Osteocyte (in vitro differentiated cells): ENCODE results near the gene EIF1. TPM values are rescaled to one million over a fixed set of nuclear protein-coding genes. Genes with fewer than 3 reads are reported as not detected.

Source experiments
- DNase-seq: peaks from one replicate; pipeline ENCODE4 v3.0.0; 2021; ENCODE audit warnings: mixed read lengths; ENCODE audit not compliant: unreplicated experiment; ENCODE audit errors: extremely low spot score
- H3K27ac Mint-ChIP-seq: one replicate; pipeline ENCODE4 v1.8.0; 2021; ENCODE audit warnings: mild to moderate bottlenecking, mixed read lengths; ENCODE audit not compliant: unreplicated experiment
- H3K27me3 Mint-ChIP-seq: one replicate; pipeline ENCODE4 v1.8.0; 2021; ENCODE audit warnings: mixed read lengths; ENCODE audit not compliant: unreplicated experiment
- H3K36me3 Mint-ChIP-seq: one replicate; pipeline ENCODE4 v1.8.0; 2021; ENCODE audit warnings: mixed read lengths; ENCODE audit not compliant: unreplicated experiment
- H3K4me1 Mint-ChIP-seq: one replicate; pipeline ENCODE4 v1.8.0; 2021; ENCODE audit warnings: mixed read lengths; ENCODE audit not compliant: unreplicated experiment
- H3K4me3 Mint-ChIP-seq: one replicate; pipeline ENCODE4 v1.8.0; 2021; ENCODE audit warnings: mild to moderate bottlenecking, moderate library complexity, mixed read lengths; ENCODE audit not compliant: unreplicated experiment
- H3K9me3 Mint-ChIP-seq: one replicate; pipeline ENCODE4 v1.8.0; 2021; ENCODE audit warnings: mixed read lengths; ENCODE audit not compliant: unreplicated experiment
- CTCF ChIP-seq: fragments of 200-600 bp; sonication (generic); IDR thresholded peaks from 2 replicates; pipeline ENCODE4 v1.5.0; 2021; ENCODE audit warnings: antibody characterized with exemption, mild to moderate bottlenecking, moderate library complexity
- total RNA-seq: library from RNA; stranded (reverse); gene quantifications from 2 replicates; pipeline ENCODE4 v1.2.1, GENCODE V29; 2021

The EIF1 gene
- total RNA-seq, 1 donor from 2014 or later: 1,057 TPM

GRCh38 chr17:41740506-41740905 is 51.8 kb downstream of the EIF1 start:
- no peaks in the 10 kb centered on the region for H3K9me3 Mint-ChIP-seq
- no peak for DNase-seq
- no peaks in the 10 kb centered on the region for H3K4me1 Mint-ChIP-seq
- no peak overlapping the region for H3K27ac Mint-ChIP-seq
- H3K36me3 Mint-ChIP-seq: no peaks in the 10 kb centered on the region
- H3K27me3 Mint-ChIP-seq: peaks cover 22% of the 10 kb centered on the region
- no peak overlapping the region for H3K4me3 Mint-ChIP-seq
- no peak for TF ChIP-seq CTCF

- Mint-ChIP-seq H3K27ac (no peak overlapping the region), H3K4me1 (no peaks in the 10 kb centered on the region), H3K9me3 (no peaks in the 10 kb centered on the region), H3K27me3 (peaks cover 12% of the 10 kb centered on the region), H3K36me3 (no peaks in the 10 kb centered on the region), H3K4me3 (no peak overlapping the region)
- no peak for DNase-seq
- no peak for TF ChIP-seq CTCF
Measured at GRCh38 chr17:41741709-41742108, 53.0 kb downstream of the EIF1 start.

Other genes starting within 250 kb of the EIF1 start
- gene KRT38, start 247.9 kb upstream of the EIF1 start, total RNA-seq: not detected in 2 replicates
- not detected in 2 replicates for gene KRT32, start 221.5 kb upstream of the EIF1 start, total RNA-seq
- gene KRT35, start 207.7 kb upstream of the EIF1 start, total RNA-seq: not detected in 2 replicates
- gene KRT36, start 199.0 kb upstream of the EIF1 start, total RNA-seq: not detected in 2 replicates
- gene KRT13, start 183.3 kb upstream of the EIF1 start, total RNA-seq: not detected in 2 replicates
- gene KRT15, start 170.0 kb upstream of the EIF1 start, total RNA-seq: not detected in 2 replicates
- 0.65 and 1.5 TPM in 2 replicates for gene KRT19, start 160.6 kb upstream of the EIF1 start, total RNA-seq
- 0.30 TPM in 1 of 2 replicates, not detected in the other for gene KRT9, start 116.8 kb upstream of the EIF1 start, total RNA-seq
- gene KRT14, start 102.0 kb upstream of the EIF1 start, total RNA-seq: not detected in 2 replicates
- gene KRT16, start 76.1 kb upstream of the EIF1 start, total RNA-seq: 1.3 and 1.4 TPM in 2 replicates
- 40.5 and 43.2 TPM in 2 replicates for gene KRT17, start 64.3 kb upstream of the EIF1 start, total RNA-seq
- gene GAST, start 23.4 kb downstream of the EIF1 start, total RNA-seq: not detected in 2 replicates
- gene HAP1, start 45.8 kb downstream of the EIF1 start, total RNA-seq: 0.11 and 0.24 TPM in 2 replicates
- 79.8 and 92.6 TPM in 2 replicates for gene JUP, start 97.8 kb downstream of the EIF1 start, total RNA-seq
- gene P3H4, start 123.1 kb downstream of the EIF1 start, total RNA-seq: 67.8 and 72.8 TPM in 2 replicates
- 408 and 426 TPM in 2 replicates for gene FKBP10, start 124.1 kb downstream of the EIF1 start, total RNA-seq
- gene NT5C3B, start 147.3 kb downstream of the EIF1 start, total RNA-seq: 58.9 and 63.6 TPM in 2 replicates
- gene KLHL10, start 148.9 kb downstream of the EIF1 start, total RNA-seq: not detected in 2 replicates
- 16.0 and 18.4 TPM in 2 replicates for gene KLHL11, start 176.5 kb downstream of the EIF1 start, total RNA-seq
- gene ACLY, start 230.1 kb downstream of the EIF1 start, total RNA-seq: 141 and 143 TPM in 2 replicates
- 1.9 and 2.5 TPM in 2 replicates for gene ODAD4, start 241.7 kb downstream of the EIF1 start, total RNA-seq